Lower leg skin (tissue), 4 donors: ENCODE results near the gene SZT2. TPM values are rescaled to one million over a fixed set of nuclear protein-coding genes. Genes with fewer than 3 reads are reported as not detected.

ENCODE experiments used
- DNase-seq, 2 donors: peaks; one replicate each; pipeline ENCODE4 v3.0.0-alpha.2; 2019; ENCODE audit warnings: low spot score in 2 of 2
- H3K4me3 ChIP-seq: fragments of 200-600 bp; sonication (generic); 2 replicates; pipeline ENCODE4 v1.5.1; 2017; ENCODE audit warnings: mild to moderate bottlenecking, low read depth; ENCODE audit not compliant: poor library complexity, severe bottlenecking
- POLR2A ChIP-seq, 2 donors: fragments of 450-650 bp; IDR thresholded peaks; one replicate each; pipeline ENCODE4 v1.6.1; 2016 to 2017; ENCODE audit warnings: antibody characterized with exemption in 2 of 2, mild to moderate bottlenecking in 1 of 2, moderate library complexity in 1 of 2
- WGBS, 2 donors: methylation state at CpG; one replicate each; pipeline ENCODE4 v1.1.5; 2018; 5-methylcytosine and 5-hydroxymethylcytosine counted together
- intact Hi-C: fragments of 100-400 bp; cut with DNase I; formaldehyde crosslinking; loops from one replicate; pipeline ENCODE4 v1.15.0; 2023; ENCODE audit warnings: low total_unique reads
- total RNA-seq, 4 donors: library from RNA; depleted of rRNA; stranded (reverse); fragments of >200 nt; gene quantifications; one replicate each; pipeline ENCODE4 v1.1.0, GENCODE V29; 2016
- TF ChIP-seq, protein P1 (sequence below), 3 donors: fragments of 450-650 bp; IDR thresholded peaks; one replicate each; pipeline ENCODE4 v1.5.1; 2016; ENCODE audit warnings: antibody characterized with exemption in 3 of 3, mild to moderate bottlenecking in 3 of 3, moderate library complexity in 2 of 3

The SZT2 gene
- total RNA-seq, 4 donors from 2014 or later: 33.2 to 75.3 (median 42.0) TPM

- intact Hi-C loops: no loop called here
- DNase-seq: peak in 1 of 2 donors; percentile 70
- no peak overlapping the region for H3K4me3 ChIP-seq
- WGBS, 2 donors: 96% methylated on average over 14 to 15 of the region's 15 CpGs
- TF ChIP-seq, protein P1, sequence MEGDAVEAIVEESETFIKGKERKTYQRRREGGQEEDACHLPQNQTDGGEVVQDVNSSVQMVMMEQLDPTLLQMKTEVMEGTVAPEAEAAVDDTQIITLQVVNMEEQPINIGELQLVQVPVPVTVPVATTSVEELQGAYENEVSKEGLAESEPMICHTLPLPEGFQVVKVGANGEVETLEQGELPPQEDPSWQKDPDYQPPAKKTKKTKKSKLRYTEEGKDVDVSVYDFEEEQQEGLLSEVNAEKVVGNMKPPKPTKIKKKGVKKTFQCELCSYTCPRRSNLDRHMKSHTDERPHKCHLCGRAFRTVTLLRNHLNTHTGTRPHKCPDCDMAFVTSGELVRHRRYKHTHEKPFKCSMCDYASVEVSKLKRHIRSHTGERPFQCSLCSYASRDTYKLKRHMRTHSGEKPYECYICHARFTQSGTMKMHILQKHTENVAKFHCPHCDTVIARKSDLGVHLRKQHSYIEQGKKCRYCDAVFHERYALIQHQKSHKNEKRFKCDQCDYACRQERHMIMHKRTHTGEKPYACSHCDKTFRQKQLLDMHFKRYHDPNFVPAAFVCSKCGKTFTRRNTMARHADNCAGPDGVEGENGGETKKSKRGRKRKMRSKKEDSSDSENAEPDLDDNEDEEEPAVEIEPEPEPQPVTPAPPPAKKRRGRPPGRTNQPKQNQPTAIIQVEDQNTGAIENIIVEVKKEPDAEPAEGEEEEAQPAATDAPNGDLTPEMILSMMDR (IDR thresholded peaks at IDR 0.05): no peak
- TF ChIP-seq POLR2A (IDR thresholded peaks at IDR 0.05): no peak
These were observed 51.6 kb downstream of the SZT2 start for GRCh38 chr1:43441166-43441893.

DNA sequence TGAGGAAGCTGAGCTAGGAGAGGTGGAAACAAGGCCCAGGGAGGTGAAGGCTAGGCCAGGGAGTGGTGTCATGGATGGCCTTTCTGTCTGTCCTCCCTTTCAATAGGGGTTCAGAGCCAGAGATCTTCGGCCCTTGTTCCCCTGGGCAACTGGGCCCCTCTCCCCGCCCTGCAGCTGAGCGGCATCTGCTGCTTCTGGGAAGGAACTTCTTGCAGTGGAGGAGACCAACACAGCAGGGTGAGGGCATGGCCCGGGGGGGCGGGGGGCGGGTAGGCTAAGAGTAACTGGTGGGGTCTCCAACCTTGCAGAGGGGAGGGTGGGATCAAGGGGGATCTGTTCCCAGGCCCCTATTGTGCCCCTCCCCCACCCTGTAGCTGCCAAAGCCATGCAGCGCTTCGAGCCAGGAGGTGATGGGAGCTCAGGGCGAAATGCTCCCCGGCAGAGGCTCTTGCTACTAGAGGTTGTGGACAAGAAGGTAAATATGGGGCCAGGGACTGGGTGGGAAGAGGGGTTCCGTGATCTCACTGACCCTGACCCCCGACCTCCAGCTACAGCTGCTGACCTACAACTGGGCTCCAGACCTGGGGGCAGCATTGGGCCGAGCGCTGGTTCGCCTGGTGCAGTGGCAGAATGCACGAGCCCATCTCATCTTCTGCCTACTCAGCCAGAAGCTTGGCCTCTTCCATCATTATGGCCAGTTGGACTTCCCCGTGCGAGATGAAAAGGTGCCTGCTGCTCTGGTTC lies 52.4 kb downstream of the SZT2 start:
- TF ChIP-seq, protein P1 (IDR thresholded peaks at IDR 0.05): no peak
- TF ChIP-seq POLR2A (IDR thresholded peaks at IDR 0.05): no peak
- no peak overlapping the region for H3K4me3 ChIP-seq
- intact Hi-C loops: no loop called here
- 94 to 96% methylated on average over 12 to 18 of the region's 18 CpGs for WGBS, 2 donors
- peak in 1 of 2 donors; percentile 73 for DNase-seq

DNA sequence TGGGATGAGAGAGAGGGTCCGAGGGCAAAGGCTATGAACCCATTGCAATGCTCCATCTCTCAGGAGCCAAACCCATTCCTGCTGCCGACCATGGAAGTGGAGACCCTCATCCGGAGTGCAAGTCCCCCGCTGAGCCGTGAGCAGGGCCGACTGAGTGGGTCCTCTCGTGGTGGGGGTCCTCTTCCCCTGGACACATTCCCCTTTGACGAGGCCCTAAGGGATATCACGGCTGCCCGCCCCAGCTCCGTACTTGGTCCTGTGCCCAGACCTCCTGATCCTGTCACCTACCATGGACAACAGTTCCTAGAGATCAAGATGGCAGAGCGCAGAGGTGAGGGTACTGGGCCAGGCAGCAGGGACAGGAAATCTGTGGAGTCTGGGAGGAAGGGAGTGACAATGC lies 53.1 kb downstream of the SZT2 start:
- peak in 1 of 2 donors; percentile 64 for DNase-seq
- 90 to 94% methylated on average over 12 of the region's 12 CpGs for WGBS, 2 donors
- no peak for TF ChIP-seq POLR2A (IDR thresholded peaks at IDR 0.05)
- TF ChIP-seq, protein P1 (IDR thresholded peaks at IDR 0.05): no peak
- no peak overlapping the region for H3K4me3 ChIP-seq
- intact Hi-C loops: no loop called here

DNA sequence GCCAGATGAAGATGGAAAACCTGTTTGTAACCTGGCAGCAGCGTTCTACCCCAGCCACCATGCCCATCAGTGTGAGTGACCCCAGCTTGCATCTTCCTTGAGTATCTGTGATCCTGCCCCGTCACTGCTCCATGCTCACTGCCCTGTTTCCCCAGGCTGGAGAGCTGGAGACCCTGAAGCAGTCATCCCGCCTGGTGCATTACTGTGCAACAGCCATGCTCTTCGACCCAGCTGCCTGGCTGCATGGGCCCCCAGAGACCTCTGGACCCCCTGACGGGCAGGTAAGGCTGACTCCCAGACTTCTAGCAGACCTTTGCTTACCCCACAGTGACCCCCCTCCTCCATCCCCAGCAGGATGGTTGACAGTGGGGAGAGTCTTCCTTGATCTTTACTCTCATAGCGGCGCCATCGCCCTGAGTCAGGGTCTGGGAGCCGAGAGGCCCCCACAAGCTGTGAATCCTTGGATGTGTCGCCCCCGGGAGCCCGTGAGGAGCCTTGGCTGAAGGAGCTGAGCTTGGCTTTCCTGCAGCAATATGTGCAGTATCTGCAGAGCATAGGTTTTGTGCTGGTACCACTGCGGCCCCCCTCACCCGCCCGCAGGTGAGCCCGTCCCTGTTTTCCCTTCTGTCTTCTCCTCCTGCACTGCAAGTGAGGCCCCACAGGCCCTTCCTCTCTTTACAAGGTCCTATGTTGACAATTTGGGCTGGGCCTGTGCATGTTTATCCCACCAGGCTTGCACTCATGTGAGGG lies 53.7 kb downstream of the SZT2 start:
- H3K4me3 ChIP-seq: no peak overlapping the region
- intact Hi-C loops: no loop called here
- peak in 1 of 2 donors; percentile 75 for DNase-seq
- TF ChIP-seq POLR2A (IDR thresholded peaks at IDR 0.05): no peak
- TF ChIP-seq, protein P1 (IDR thresholded peaks at IDR 0.05): no peak
- 92 to 94% methylated on average over 16 of the region's 16 CpGs for WGBS, 2 donors

- peak in 1 of 2 donors; percentile 73 for DNase-seq
- H3K4me3 ChIP-seq: no peak overlapping the region
- intact Hi-C loops: no loop called here
- TF ChIP-seq POLR2A (IDR thresholded peaks at IDR 0.05): no peak
- TF ChIP-seq, protein P1 (IDR thresholded peaks at IDR 0.05): no peak
- WGBS, 2 donors: 92 to 96% methylated on average over 13 of the region's 13 CpGs
These were observed 54.6 kb downstream of the SZT2 start for GRCh38 chr1:43444151-43444828.
